H1 (cell line): Measurements from ENCODE around the gene PHKA1. TPM values are rescaled to one million over a fixed set of nuclear protein-coding genes. Genes with fewer than 3 reads are reported as not detected.

Experiments
- CHD2 ChIP-seq: IDR thresholded peaks from 2 replicates; pipeline ENCODE4 v1.6.1; 2012; ENCODE audit warnings: low read length, improper control_type of control experiment
- CHD7 ChIP-seq: fragments of 300-600 bp; sonication (generic); IDR thresholded peaks from 2 replicates; pipeline ENCODE4 v1.7.1; 2012; ENCODE audit warnings: low read length, moderate library complexity, mild to moderate bottlenecking, inconsistent platforms; ENCODE audit not compliant: insufficient replicate concordance
- CTBP2 ChIP-seq: IDR thresholded peaks from 2 replicates; pipeline ENCODE4 v1.7.0; 2011; ENCODE audit warnings: borderline replicate concordance, mild to moderate bottlenecking, moderate library complexity, mixed read lengths, low read length; ENCODE audit not compliant: insufficient read depth, insufficient read length
- EGR1 ChIP-seq: IDR thresholded peaks from 2 replicates; pipeline ENCODE4 v1.6.1; 2011; ENCODE audit warnings: low read depth, low read length, borderline replicate concordance
- KDM5A ChIP-seq: fragments of 200-600 bp; IDR thresholded peaks from 2 replicates; pipeline ENCODE4 v1.7.1; 2012; ENCODE audit warnings: mild to moderate bottlenecking, low read length, inconsistent platforms, mixed read lengths
- POLR2A ChIP-seq, 2 experiments: IDR thresholded peaks; 1 replicate in 1 of 2; 2 replicates in 1 of 2; pipeline ENCODE4 v1.6.1; 2011; ENCODE audit warnings: low read depth in 2 of 2, low read length in 2 of 2, mild to moderate bottlenecking in 2 of 2; ENCODE audit errors: control extremely low read depth in 1 of 2
- RBBP5 ChIP-seq: IDR thresholded peaks from 2 replicates; pipeline ENCODE4 v1.7.1; 2012; ENCODE audit warnings: low read depth, mild to moderate bottlenecking, inconsistent platforms, low read length, moderate library complexity, borderline replicate concordance
- RNF2 ChIP-seq: fragments of 200-900, 300-1000 bp; sonication (generic); IDR thresholded peaks from 2 replicates; pipeline ENCODE4 v1.7.1; 2016; ENCODE audit warnings: borderline replicate concordance, low read depth, mild to moderate bottlenecking, antibody characterized with exemption, low read length; ENCODE audit not compliant: poor library complexity, severe bottlenecking; ENCODE audit errors: missing control alignments
- SP2 ChIP-seq: IDR thresholded peaks from 2 replicates; pipeline ENCODE4 v1.6.1; 2012; ENCODE audit warnings: mild to moderate bottlenecking, low read length, inconsistent platforms
- SUZ12 ChIP-seq: fragments of 200-600 bp; sonication (generic); IDR thresholded peaks from 2 replicates; pipeline ENCODE4 v1.6.1; 2012; ENCODE audit warnings: mild to moderate bottlenecking, inconsistent platforms, low read length, moderate library complexity, mixed read lengths
- TAF7 ChIP-seq: optimal IDR thresholded peaks from 2 replicates; pipeline ENCODE3; 2011; ENCODE audit warnings: low read depth, mild to moderate bottlenecking, inconsistent platforms, low read length, moderate library complexity, borderline replicate concordance
- YY1 ChIP-seq: IDR thresholded peaks from 2 replicates; pipeline ENCODE4 v1.6.1; 2011; ENCODE audit warnings: low read depth, mild to moderate bottlenecking, low read length
- polyA plus RNA-seq, 7 experiments: library from polyadenylated mRNA; depleted of rRNA in 3 of 7; stranded (reverse) in 5 of 7; unstranded in 2 of 7; fragments of >200 nt in 5 of 7; fragments of 200-250 nt in 2 of 7; gene quantifications; 1 replicate in 5 of 7; 2 replicates in 1 of 7; 4 replicates in 1 of 7; pipeline versions ENCODE4 v1.2.1 to v1.2.3, GENCODE V29; 2011 to 2013; ENCODE audit warnings: missing spikeins in 2 of 7, mixed read lengths in 2 of 7
- total RNA-seq: library from RNA; stranded (reverse); fragmentation: NEBNext Ultra II Directional; extraction: Animal tissue kit (Norgen Biotek cat#: 25700); gene quantifications from 2 replicates; pipeline ENCODE4 v1.2.1, GENCODE V29; 2021

PHKA1 gene
- total and polyA plus RNA-seq, 2 of the 8 experiments (the other 6 are each of a cell fraction or from before 2014, with no cell fraction given) = 4.2 to 7.2 TPM

DNA sequence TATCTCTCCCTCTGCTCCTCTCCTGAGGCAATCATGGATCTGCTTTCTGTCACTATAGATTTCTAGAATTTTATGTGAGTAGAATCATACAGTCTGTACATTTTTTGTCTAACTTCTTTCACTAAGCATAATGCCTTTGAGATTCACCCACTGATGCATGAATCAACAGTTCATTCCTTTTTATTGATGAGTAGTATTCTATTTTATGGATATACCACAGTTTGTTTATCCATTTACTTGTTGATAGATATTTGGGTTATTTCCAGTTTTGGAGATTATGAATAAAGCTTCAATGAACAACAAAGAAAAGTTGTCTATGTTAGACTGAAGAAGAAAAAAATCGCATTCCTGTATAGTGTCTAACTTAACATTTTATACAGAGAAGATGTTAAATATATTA is 30.5 kb downstream of the PHKA1 start (continued):
- TF ChIP-seq CHD7 (no peak), SUZ12 (no peak), EGR1 (no peak), CTBP2 (no peak), CHD2 (no peak), SP2 (no peak), TAF7 (no peak), YY1 (no peak), RBBP5 (no peak), RNF2 (no peak), KDM5A (no peak), POLR2A (IDR thresholded peaks at IDR 0.05; ENCODE audit: control extremely low read depth in 1 of 2, low read depth in 2 of 2, low read length in 2 of 2) (no peak)
